Ovary (tissue), 9 donors: ENCODE measurements around the gene COPS9. TPM values are rescaled to one million over a fixed set of nuclear protein-coding genes. Genes with fewer than 3 reads are reported as not detected.

Experiments used
- DNase-seq, 5 donors: peaks; one replicate each; pipeline ENCODE4 v3.0.0-alpha.2; 2019 to 2020
- H3K27ac ChIP-seq, 2 donors: fragments of 200-600 bp; one replicate each; pipeline versions ENCODE4 v1.5.1 to v1.8.0; 2019 to 2022
- H3K27me3 ChIP-seq: fragments of 200-600 bp; one replicate; pipeline ENCODE4 v1.8.0; 2022
- H3K36me3 ChIP-seq: fragments of 200-600 bp; sonication (generic); one replicate; pipeline ENCODE4 v1.5.1; 2019
- H3K4me1 ChIP-seq: one replicate; pipeline ENCODE4 v1.8.1; 2013; ENCODE audit warnings: mild to moderate bottlenecking, moderate library complexity; ENCODE audit not compliant: insufficient read depth
- H3K4me3 ChIP-seq: fragments of 200-600 bp; sonication (generic); one replicate; pipeline ENCODE4 v1.5.1; 2017
- H3K9me3 ChIP-seq, 2 donors: fragments of 200-600 bp in 1 of 2; sonication (generic) in 1 of 2; one replicate each; pipeline versions ENCODE4 v1.5.1 to v1.8.1; 2013 to 2019; ENCODE audit warnings: mild to moderate bottlenecking in 1 of 2, moderate library complexity in 1 of 2
- EP300 ChIP-seq: sonication (generic); formaldehyde crosslinking; IDR thresholded peaks from one replicate; pipeline ENCODE4 v1.6.1; 2017; ENCODE audit warnings: antibody characterized with exemption
- POLR2A ChIP-seq: fragments of 450-650 bp; IDR thresholded peaks from one replicate; pipeline ENCODE4 v1.6.1; 2017; ENCODE audit warnings: antibody characterized with exemption, mild to moderate bottlenecking, moderate library complexity
- WGBS, 3 donors: extraction: QIAGEN DNeasy Blood & Tissue Kit in 1 of 3; methylation state at CpG; one replicate each; pipeline versions ENCODE4 v1.1.5 to v1.1.7; 2013 to 2017; 5-methylcytosine and 5-hydroxymethylcytosine counted together
- intact Hi-C, 4 donors: fragments of 100-400 bp; cut with DNase I; formaldehyde crosslinking; loops; one replicate each; pipeline versions ENCODE4 v1.11.0 to v1.15.1; 2022 to 2023
- polyA plus RNA-seq, 2 donors: library from polyadenylated mRNA; stranded (reverse); fragments of 200-250 nt in 1 of 2; fragments of 350-450 nt in 1 of 2; fragmentation: Illumina TruSeq in 1 of 2; extraction: RNeasy Lipid Tissue Mini Kit (QIAGEN cat#74804) in 1 of 2; gene quantifications; one replicate each; pipeline ENCODE4 v1.2.3, GENCODE V29; 2013 to 2014
- total RNA-seq, 7 donors: library from RNA; depleted of rRNA in 2 of 7; stranded (reverse); fragments of >200 nt in 2 of 7; fragmentation: NEBNext Ultra II Directional in 3 of 7; extraction: Animal tissue kit (Norgen Biotek cat#: 25700) in 3 of 7; gene quantifications; one replicate each; pipeline versions ENCODE4 v1.1.0 to v1.2.4, GENCODE V29; 2016 to 2023
- TF ChIP-seq, protein P1 (sequence below), 3 donors: fragments of 450-650 bp in 2 of 3; fragments of 200-600 bp in 1 of 3; IDR thresholded peaks; one replicate each; pipeline versions ENCODE4 v1.5.1 to v1.8.0; 2016 to 2022; ENCODE audit warnings: antibody characterized with exemption in 3 of 3, mild to moderate bottlenecking in 1 of 3
- donor health status: DM: no; HTN: no; CAD: no; lungs with moderate emphysema.
- donor health status: DM: no; HTN: no; CAD: no.
- donor health status: Bipolar disorder and iron deficiency.
- donor health status: DM: yes; HTN: yes; CAD: no.
- donor health status: DM: no; HTN: no; CAD: no.
- donor health status: DM: yes; HTN: yes; CAD: no.

COPS9 gene
- total and polyA plus RNA-seq, 9 donors = 42.1 to 286 (median 101) TPM

GRCh38 chr2:240131941-240132650, 4.0 kb downstream of the COPS9 start:
- H3K27ac ChIP-seq = no peak overlapping the region
- peaks cover 7% of the 10 kb centered on the region for H3K4me1 ChIP-seq
- H3K9me3 ChIP-seq = no peaks in the 10 kb centered on the region
- DNase-seq = peak in 3 of 5 donors; percentile 7 to 21 (median 11)
- 80 to 91% (median 81%) methylated on average over 22 of the region's 22 CpGs for WGBS, 3 donors
- H3K36me3 ChIP-seq = no peaks in the 10 kb centered on the region
- no peak overlapping the region for H3K4me3 ChIP-seq
- no peaks in the 10 kb centered on the region for H3K27me3 ChIP-seq
- intact Hi-C loops = loop anchor here in 1 of 4 donors (10.0 kb wide), 1 partner anchor 1097 kb away; no protein-coding TSS in a partner anchor
- TF ChIP-seq POLR2A (no peak), EP300 (no peak)
- TF ChIP-seq, protein P1, sequence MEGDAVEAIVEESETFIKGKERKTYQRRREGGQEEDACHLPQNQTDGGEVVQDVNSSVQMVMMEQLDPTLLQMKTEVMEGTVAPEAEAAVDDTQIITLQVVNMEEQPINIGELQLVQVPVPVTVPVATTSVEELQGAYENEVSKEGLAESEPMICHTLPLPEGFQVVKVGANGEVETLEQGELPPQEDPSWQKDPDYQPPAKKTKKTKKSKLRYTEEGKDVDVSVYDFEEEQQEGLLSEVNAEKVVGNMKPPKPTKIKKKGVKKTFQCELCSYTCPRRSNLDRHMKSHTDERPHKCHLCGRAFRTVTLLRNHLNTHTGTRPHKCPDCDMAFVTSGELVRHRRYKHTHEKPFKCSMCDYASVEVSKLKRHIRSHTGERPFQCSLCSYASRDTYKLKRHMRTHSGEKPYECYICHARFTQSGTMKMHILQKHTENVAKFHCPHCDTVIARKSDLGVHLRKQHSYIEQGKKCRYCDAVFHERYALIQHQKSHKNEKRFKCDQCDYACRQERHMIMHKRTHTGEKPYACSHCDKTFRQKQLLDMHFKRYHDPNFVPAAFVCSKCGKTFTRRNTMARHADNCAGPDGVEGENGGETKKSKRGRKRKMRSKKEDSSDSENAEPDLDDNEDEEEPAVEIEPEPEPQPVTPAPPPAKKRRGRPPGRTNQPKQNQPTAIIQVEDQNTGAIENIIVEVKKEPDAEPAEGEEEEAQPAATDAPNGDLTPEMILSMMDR (IDR thresholded peaks at IDR 0.05) = no peak

DNA sequence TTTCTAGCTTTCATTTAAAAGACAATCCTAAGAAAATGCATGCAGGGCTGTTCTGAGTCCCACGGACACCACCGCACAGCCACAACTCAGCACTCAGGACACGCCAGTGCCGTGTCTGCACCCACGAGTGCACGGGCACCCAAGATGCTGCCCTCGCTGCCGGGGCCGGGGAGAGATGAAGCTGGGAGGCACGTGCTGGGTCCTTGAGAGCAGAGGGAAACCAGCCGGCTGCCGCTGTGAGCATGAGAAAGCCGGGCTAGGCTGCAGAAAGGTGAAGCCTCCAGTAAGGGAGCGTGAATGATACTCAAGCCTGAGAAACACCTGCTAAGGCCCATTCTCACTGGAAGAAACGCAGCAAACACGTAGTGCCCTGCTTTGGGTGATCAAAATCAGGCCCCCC, 4.8 kb downstream of the COPS9 start:
- no peaks in the 10 kb centered on the region for H3K9me3 ChIP-seq
- H3K27ac ChIP-seq = no peak overlapping the region
- no peak for TF ChIP-seq POLR2A
- TF ChIP-seq, protein P1 (IDR thresholded peaks at IDR 0.05) = no peak
- TF ChIP-seq EP300 = no peak
- peak in 3 of 5 donors; percentile 8 to 13 (median 9) for DNase-seq
- WGBS, 3 donors = 87 to 92% (median 92%) methylated on average over 16 of the region's 16 CpGs
- H3K27me3 ChIP-seq = no peaks in the 10 kb centered on the region
- peaks cover 5% of the 10 kb centered on the region for H3K4me1 ChIP-seq
- no peak overlapping the region for H3K4me3 ChIP-seq
- intact Hi-C loops = loop anchor here in 1 of 4 donors (10.0 kb wide), 1 partner anchor 1096 kb away; no protein-coding TSS in a partner anchor
- no peaks in the 10 kb centered on the region for H3K36me3 ChIP-seq

- intact Hi-C loops = loop anchor here in 1 of 4 donors (10.0 kb wide), 1 partner anchor 1096 kb away; no protein-coding TSS in a partner anchor
- no peaks in the 10 kb centered on the region for H3K9me3 ChIP-seq
- TF ChIP-seq EP300 (no peak), POLR2A (no peak)
- TF ChIP-seq, protein P1 (IDR thresholded peaks at IDR 0.05) = no peak
- peak in 3 of 5 donors; percentile 6 to 21 (median 10) for DNase-seq
- 85 to 91% (median 89%) methylated on average over 23 of the region's 23 CpGs for WGBS, 3 donors
- H3K4me1 ChIP-seq = peaks cover 5% of the 10 kb centered on the region
- H3K27ac ChIP-seq = no peak overlapping the region
- H3K4me3 ChIP-seq = no peak overlapping the region
- H3K36me3 ChIP-seq = no peaks in the 10 kb centered on the region
- H3K27me3 ChIP-seq = no peaks in the 10 kb centered on the region
Measured at GRCh38 chr2:240130393-240131195, 5.5 kb downstream of the COPS9 start.

DNA sequence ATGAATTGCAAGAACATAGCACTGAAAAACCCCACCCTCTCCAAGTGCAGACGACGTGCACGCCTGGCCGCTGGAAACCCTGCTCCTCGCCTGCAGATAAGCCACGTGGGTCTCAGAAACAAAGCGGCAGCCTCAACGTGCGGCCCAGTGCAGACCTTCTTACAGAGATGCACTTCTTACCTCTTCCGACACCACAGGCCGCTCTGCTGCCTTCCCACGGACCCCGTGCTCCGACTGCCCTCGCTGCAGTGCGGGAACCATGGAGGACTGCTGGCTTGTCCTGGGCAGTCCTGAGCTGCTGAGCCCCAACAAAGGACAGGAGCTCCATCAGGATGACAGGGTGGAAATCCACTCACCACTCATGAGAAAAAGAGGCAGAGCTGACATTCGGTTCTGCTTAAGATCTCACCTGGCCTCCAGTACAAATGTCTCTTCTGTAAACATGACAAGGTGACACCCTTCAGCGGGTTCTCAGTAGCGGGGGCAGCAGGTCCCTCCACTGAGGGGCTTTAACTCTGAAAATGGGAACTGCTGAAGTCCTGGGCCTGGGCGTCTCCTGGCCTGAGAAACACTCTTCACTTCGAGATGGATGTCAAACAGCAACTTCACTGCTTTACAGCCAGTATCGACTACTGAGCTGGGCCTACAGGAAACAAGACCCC, 6.2 kb downstream of the COPS9 start:
- intact Hi-C loops = loop anchor here in 1 of 4 donors (10.0 kb wide), 2 partner anchors 625 to 1095 kb away; no protein-coding TSS in a partner anchor
- TF ChIP-seq POLR2A = no peak
- TF ChIP-seq EP300 = no peak
- TF ChIP-seq, protein P1 (IDR thresholded peaks at IDR 0.05) = no peak
- H3K4me1 ChIP-seq = no peaks in the 10 kb centered on the region
- H3K27ac ChIP-seq = no peak overlapping the region
- WGBS, 3 donors = 89 to 95% (median 90%) methylated on average over 22 of the region's 22 CpGs
- no peaks in the 10 kb centered on the region for H3K9me3 ChIP-seq
- H3K27me3 ChIP-seq = no peaks in the 10 kb centered on the region
- H3K36me3 ChIP-seq = no peaks in the 10 kb centered on the region
- no peak overlapping the region for H3K4me3 ChIP-seq
- peak in 3 of 5 donors; percentile 8 to 24 (median 9) for DNase-seq
